ENCODE measurements around the gene QSOX1. TPM values are rescaled to one million over a fixed set of nuclear protein-coding genes. Genes with fewer than 3 reads are reported as not detected.

The QSOX1 gene
- total and polyA plus RNA-seq, 9 of the 15 experiments (the other 6 are each of a cell fraction or from before 2014, with no cell fraction given), result 4.0 to 53.1 (median 15.0) TPM

DNA sequence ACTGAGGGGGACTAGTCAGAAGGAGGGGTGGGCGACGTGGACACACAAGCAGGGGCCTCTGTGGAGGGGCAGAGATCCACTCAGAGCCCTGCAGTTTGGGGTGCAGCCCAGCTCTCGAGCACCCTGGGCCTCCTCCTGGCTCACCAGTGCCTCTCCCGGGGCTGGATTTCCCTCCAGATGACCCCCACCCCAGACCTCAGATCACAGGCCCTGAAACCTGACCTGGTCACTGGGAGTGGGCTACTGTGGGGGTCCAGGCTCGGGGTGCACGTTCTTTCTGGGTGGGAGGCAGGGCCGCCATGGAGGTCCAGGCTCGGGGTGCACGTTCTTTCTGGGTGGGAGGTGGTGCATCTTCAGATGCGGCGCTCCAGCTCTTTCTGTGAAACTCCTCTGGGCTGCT, 65.1 kb downstream of the QSOX1 start:
- FAIRE-seq (no peak), ATAC-seq (no peak; the same call in 2 of the 3 replicates), DNase-seq (ENCODE audit: extremely low read depth in 1 of 4, low spot score in 3 of 4) (no peak)
- intact Hi-C loops (cut with micrococcal nuclease), result no loop called here
- Histone ChIP-seq H3K4me2 (ENCODE audit: insufficient read depth, low read length) (no peak overlapping the region), H3K9me3 (replicated peaks; ENCODE audit: control insufficient read depth, insufficient read depth, low read depth, low read length) (no peaks in the 10 kb centered on the region), H3K9me1 (ENCODE audit: control insufficient read depth, insufficient read depth, low read length) (no peaks in the 10 kb centered on the region), H3K4me1 (replicated peaks in 1 of 2; ENCODE audit: control insufficient read depth in 2 of 2, insufficient read depth in 2 of 2, low read length in 2 of 2) (peaks cover 0 to 3% of the 10 kb centered on the region in 2 experiments; a peak in 2 of 5 replicates), H2AFZ (ENCODE audit: low read depth, low read length) (no peak overlapping the region), H3K27me3 (ENCODE audit: control insufficient read depth in 2 of 2, insufficient read depth in 2 of 2, low read length in 2 of 2) (peaks cover 32 to 44% of the 10 kb centered on the region in 2 experiments), H3K27ac (ENCODE audit: extremely low read depth, low read depth, low read length) (no peak overlapping the region), H3K79me2 (ENCODE audit: control insufficient read depth, insufficient read depth, low read length) (no peaks in the 10 kb centered on the region), H3K9ac (ENCODE audit: insufficient read depth in 1 of 2, low read depth in 2 of 2, low read length in 2 of 2) (no peak overlapping the region; a peak in 1 of 4 replicates), H3K36me3 (ENCODE audit: control insufficient read depth, insufficient read depth, low read length) (no peaks in the 10 kb centered on the region), H3K4me3 (no peak overlapping the region), H4K20me1 (replicated peaks; ENCODE audit: control insufficient read depth, insufficient read depth, low read length) (no peaks in the 10 kb centered on the region)
- ChIA-PET CTCF (ENCODE audit: low intra/inter-chr PET ratio) (no interaction called here), POLR2A (no interaction called here)
- no TSS peak for BruUV-seq (replicated peaks)
- WGBS (ENCODE audit: insufficient coverage, low coverage, missing lambda C conversion rate), result 17% methylated on average over 10 of the region's 11 CpGs
- in situ Hi-C loops (cut with MboI), result no loop called here
- TF ChIP-seq, protein P1, sequence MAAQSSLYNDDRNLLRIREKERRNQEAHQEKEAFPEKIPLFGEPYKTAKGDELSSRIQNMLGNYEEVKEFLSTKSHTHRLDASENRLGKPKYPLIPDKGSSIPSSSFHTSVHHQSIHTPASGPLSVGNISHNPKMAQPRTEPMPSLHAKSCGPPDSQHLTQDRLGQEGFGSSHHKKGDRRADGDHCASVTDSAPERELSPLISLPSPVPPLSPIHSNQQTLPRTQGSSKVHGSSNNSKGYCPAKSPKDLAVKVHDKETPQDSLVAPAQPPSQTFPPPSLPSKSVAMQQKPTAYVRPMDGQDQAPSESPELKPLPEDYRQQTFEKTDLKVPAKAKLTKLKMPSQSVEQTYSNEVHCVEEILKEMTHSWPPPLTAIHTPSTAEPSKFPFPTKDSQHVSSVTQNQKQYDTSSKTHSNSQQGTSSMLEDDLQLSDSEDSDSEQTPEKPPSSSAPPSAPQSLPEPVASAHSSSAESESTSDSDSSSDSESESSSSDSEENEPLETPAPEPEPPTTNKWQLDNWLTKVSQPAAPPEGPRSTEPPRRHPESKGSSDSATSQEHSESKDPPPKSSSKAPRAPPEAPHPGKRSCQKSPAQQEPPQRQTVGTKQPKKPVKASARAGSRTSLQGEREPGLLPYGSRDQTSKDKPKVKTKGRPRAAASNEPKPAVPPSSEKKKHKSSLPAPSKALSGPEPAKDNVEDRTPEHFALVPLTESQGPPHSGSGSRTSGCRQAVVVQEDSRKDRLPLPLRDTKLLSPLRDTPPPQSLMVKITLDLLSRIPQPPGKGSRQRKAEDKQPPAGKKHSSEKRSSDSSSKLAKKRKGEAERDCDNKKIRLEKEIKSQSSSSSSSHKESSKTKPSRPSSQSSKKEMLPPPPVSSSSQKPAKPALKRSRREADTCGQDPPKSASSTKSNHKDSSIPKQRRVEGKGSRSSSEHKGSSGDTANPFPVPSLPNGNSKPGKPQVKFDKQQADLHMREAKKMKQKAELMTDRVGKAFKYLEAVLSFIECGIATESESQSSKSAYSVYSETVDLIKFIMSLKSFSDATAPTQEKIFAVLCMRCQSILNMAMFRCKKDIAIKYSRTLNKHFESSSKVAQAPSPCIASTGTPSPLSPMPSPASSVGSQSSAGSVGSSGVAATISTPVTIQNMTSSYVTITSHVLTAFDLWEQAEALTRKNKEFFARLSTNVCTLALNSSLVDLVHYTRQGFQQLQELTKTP (IDR thresholded peaks at IDR 0.05; ENCODE audit: low read depth in 1 of 2, partially characterized antibody in 2 of 2), result no peak
- TF ChIP-seq ZNF133 (CRISPR knock-in tag; IDR thresholded peaks at IDR 0.05), result no peak
- TF ChIP-seq, protein P2, sequence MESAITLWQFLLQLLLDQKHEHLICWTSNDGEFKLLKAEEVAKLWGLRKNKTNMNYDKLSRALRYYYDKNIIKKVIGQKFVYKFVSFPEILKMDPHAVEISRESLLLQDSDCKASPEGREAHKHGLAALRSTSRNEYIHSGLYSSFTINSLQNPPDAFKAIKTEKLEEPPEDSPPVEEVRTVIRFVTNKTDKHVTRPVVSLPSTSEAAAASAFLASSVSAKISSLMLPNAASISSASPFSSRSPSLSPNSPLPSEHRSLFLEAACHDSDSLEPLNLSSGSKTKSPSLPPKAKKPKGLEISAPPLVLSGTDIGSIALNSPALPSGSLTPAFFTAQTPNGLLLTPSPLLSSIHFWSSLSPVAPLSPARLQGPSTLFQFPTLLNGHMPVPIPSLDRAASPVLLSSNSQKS (CRISPR knock-in tag; IDR thresholded peaks at IDR 0.05), result no peak
- no peak for TF ChIP-seq PURB (CRISPR knock-in tag; IDR thresholded peaks at IDR 0.05; ENCODE audit: low read depth)
- TF ChIP-seq RBBP5 (IDR thresholded peaks at IDR 0.05; ENCODE audit: borderline replicate concordance, insufficient read depth, low read length, poor library complexity, severe bottlenecking), result no peak
- TF ChIP-seq CHCHD3 (CRISPR knock-in tag; IDR thresholded peaks at IDR 0.05), result no peak
- TF ChIP-seq POLR2AphosphoS5 (IDR thresholded peaks at IDR 0.05; ENCODE audit: control insufficient read depth, insufficient read depth, low read depth, low read length), result no peak
- TF ChIP-seq, protein P3, sequence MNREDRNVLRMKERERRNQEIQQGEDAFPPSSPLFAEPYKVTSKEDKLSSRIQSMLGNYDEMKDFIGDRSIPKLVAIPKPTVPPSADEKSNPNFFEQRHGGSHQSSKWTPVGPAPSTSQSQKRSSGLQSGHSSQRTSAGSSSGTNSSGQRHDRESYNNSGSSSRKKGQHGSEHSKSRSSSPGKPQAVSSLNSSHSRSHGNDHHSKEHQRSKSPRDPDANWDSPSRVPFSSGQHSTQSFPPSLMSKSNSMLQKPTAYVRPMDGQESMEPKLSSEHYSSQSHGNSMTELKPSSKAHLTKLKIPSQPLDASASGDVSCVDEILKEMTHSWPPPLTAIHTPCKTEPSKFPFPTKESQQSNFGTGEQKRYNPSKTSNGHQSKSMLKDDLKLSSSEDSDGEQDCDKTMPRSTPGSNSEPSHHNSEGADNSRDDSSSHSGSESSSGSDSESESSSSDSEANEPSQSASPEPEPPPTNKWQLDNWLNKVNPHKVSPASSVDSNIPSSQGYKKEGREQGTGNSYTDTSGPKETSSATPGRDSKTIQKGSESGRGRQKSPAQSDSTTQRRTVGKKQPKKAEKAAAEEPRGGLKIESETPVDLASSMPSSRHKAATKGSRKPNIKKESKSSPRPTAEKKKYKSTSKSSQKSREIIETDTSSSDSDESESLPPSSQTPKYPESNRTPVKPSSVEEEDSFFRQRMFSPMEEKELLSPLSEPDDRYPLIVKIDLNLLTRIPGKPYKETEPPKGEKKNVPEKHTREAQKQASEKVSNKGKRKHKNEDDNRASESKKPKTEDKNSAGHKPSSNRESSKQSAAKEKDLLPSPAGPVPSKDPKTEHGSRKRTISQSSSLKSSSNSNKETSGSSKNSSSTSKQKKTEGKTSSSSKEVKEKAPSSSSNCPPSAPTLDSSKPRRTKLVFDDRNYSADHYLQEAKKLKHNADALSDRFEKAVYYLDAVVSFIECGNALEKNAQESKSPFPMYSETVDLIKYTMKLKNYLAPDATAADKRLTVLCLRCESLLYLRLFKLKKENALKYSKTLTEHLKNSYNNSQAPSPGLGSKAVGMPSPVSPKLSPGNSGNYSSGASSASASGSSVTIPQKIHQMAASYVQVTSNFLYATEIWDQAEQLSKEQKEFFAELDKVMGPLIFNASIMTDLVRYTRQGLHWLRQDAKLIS (CRISPR knock-in tag; IDR thresholded peaks at IDR 0.05), result no peak
- no peak for TF ChIP-seq GTF2E2 (tag; IDR thresholded peaks at IDR 0.05)
- TF ChIP-seq, protein P4, sequence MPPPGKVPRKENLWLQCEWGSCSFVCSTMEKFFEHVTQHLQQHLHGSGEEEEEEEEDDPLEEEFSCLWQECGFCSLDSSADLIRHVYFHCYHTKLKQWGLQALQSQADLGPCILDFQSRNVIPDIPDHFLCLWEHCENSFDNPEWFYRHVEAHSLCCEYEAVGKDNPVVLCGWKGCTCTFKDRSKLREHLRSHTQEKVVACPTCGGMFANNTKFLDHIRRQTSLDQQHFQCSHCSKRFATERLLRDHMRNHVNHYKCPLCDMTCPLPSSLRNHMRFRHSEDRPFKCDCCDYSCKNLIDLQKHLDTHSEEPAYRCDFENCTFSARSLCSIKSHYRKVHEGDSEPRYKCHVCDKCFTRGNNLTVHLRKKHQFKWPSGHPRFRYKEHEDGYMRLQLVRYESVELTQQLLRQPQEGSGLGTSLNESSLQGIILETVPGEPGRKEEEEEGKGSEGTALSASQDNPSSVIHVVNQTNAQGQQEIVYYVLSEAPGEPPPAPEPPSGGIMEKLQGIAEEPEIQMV (tag; conservative IDR thresholded peaks at IDR 0.05; ENCODE audit: low read depth), result no peak
- no peak for TF ChIP-seq NR4A1 (CRISPR knock-in tag; IDR thresholded peaks at IDR 0.05)
- no peak for TF ChIP-seq NR4A1 (tag; IDR thresholded peaks at IDR 0.05)

Measured in K562 (cell line).